NCI-H460 (cell line): Measurements from ENCODE around the gene CYP4F22. TPM values are rescaled to one million over a fixed set of nuclear protein-coding genes. Genes with fewer than 3 reads are reported as not detected.
A peak's percentile ranks its signal among the peaks of the same experiment; 100 is the strongest.
"Not testable (repeated sequence)": the region's sequence is repeated elsewhere in the genome, so short reads cannot be mapped to it uniquely, and the experiment has no call there.

ENCODE experiments used
- DNase-seq: peaks from one replicate; pipeline ENCODE4 v3.0.0-alpha.2; 2016; ENCODE audit warnings: low read depth; ENCODE audit errors: extremely low read depth
- total RNA-seq: library from RNA; depleted of rRNA; stranded (reverse); fragments of >200 nt; shearing (Covaris generic); gene quantifications from 2 replicates; pipeline ENCODE4 v1.2.3, GENCODE V29; 2014

Gene CYP4F22
- total RNA-seq, 1 experiment from 2014 or later: not detected

- not testable (repeated sequence) for DNase-seq
Measured at GRCh38 chr19:15533522-15533830, 25.2 kb downstream of the CYP4F22 start.

- no peak for DNase-seq
Measured at GRCh38 chr19:15534957-15535864, 26.9 kb downstream of the CYP4F22 start.

- DNase-seq: no peak
Measured at GRCh38 chr19:15536350-15536749, 28.0 kb downstream of the CYP4F22 start.

GRCh38 chr19:15538774-15539173, 30.4 kb downstream of the CYP4F22 start:
- no peak for DNase-seq

- no peak for DNase-seq
Measured at GRCh38 chr19:15539638-15540037, 31.3 kb downstream of the CYP4F22 start.

- DNase-seq: no peak
Measured at GRCh38 chr19:15540435-15540834, 32.1 kb downstream of the CYP4F22 start.

GRCh38 chr19:15544283-15544682, 36.0 kb downstream of the CYP4F22 start:
- no peak for DNase-seq

- no peak for DNase-seq
Measured at GRCh38 chr19:15544970-15545369, 36.6 kb downstream of the CYP4F22 start.

GRCh38 chr19:15548648-15549047, 40.3 kb downstream of the CYP4F22 start:
- no peak for DNase-seq

GRCh38 chr19:15549581-15549980, 41.3 kb downstream of the CYP4F22 start:
- no peak for DNase-seq

GRCh38 chr19:15550273-15550672, 41.9 kb downstream of the CYP4F22 start:
- no peak for DNase-seq

GRCh38 chr19:15550929-15551292, 42.6 kb downstream of the CYP4F22 start:
- DNase-seq: no peak

GRCh38 chr19:15551293-15552004, 43.1 kb downstream of the CYP4F22 start:
- DNase-seq: no peak

GRCh38 chr19:15555021-15555420, 46.7 kb downstream of the CYP4F22 start:
- no peak for DNase-seq

- peak; percentile 94 for DNase-seq
Measured at GRCh38 chr19:15555759-15556633, 47.7 kb downstream of the CYP4F22 start.

GRCh38 chr19:15556634-15557181, 48.4 kb downstream of the CYP4F22 start:
- DNase-seq: no peak

- DNase-seq: no peak
Measured at GRCh38 chr19:15557223-15557622, 48.9 kb downstream of the CYP4F22 start.

- DNase-seq: no peak
Measured at GRCh38 chr19:15562145-15562544, 53.8 kb downstream of the CYP4F22 start.

- DNase-seq: no peak
Measured at GRCh38 chr19:15562861-15563260, 54.5 kb downstream of the CYP4F22 start.

- DNase-seq: no peak
Measured at GRCh38 chr19:15563325-15563794, 55.0 kb downstream of the CYP4F22 start.

- no peak for DNase-seq
Measured at GRCh38 chr19:15563931-15564330, 55.6 kb downstream of the CYP4F22 start.
